Measurements from ENCODE around the gene GPC1. TPM values are rescaled to one million over a fixed set of nuclear protein-coding genes. Genes with fewer than 3 reads are reported as not detected.

GPC1 gene
- total and polyA plus RNA-seq, 2 experiments from 2014 or later = 71.4 to 142 TPM

GRCh38 chr2:240442891-240443715, 7.6 kb downstream of the GPC1 start:
- H3K36me3 ChIP-seq (replicated peaks; ENCODE audit: insufficient read depth, low read depth) = no peaks in the 10 kb centered on the region
- no peaks in the 10 kb centered on the region for H3K27me3 ChIP-seq
- H3K9me2 ChIP-seq (replicated peaks; ENCODE audit: insufficient read depth) = no peaks in the 10 kb centered on the region
- no peak overlapping the region for H3K27ac ChIP-seq
- 91% methylated on average over 25 of the region's 25 CpGs for WGBS (ENCODE audit: low lambda C conversion rate, missing lambda C conversion rate)
- H3K4me1 ChIP-seq (ENCODE audit: insufficient read depth) = peaks cover under 1% of the 10 kb centered on the region
- TF ChIP-seq EZH2 (IDR thresholded peaks at IDR 0.05; ENCODE audit: borderline replicate concordance) = no peak
- TF ChIP-seq, protein P1, sequence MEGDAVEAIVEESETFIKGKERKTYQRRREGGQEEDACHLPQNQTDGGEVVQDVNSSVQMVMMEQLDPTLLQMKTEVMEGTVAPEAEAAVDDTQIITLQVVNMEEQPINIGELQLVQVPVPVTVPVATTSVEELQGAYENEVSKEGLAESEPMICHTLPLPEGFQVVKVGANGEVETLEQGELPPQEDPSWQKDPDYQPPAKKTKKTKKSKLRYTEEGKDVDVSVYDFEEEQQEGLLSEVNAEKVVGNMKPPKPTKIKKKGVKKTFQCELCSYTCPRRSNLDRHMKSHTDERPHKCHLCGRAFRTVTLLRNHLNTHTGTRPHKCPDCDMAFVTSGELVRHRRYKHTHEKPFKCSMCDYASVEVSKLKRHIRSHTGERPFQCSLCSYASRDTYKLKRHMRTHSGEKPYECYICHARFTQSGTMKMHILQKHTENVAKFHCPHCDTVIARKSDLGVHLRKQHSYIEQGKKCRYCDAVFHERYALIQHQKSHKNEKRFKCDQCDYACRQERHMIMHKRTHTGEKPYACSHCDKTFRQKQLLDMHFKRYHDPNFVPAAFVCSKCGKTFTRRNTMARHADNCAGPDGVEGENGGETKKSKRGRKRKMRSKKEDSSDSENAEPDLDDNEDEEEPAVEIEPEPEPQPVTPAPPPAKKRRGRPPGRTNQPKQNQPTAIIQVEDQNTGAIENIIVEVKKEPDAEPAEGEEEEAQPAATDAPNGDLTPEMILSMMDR (IDR thresholded peaks at IDR 0.05; ENCODE audit: poor library complexity) = no peak
- TF ChIP-seq EZH2phosphoT487 (IDR thresholded peaks at IDR 0.05; ENCODE audit: low read depth, severe bottlenecking, unreplicated experiment) = no peak
- no peak overlapping the region for H3K4me2 ChIP-seq
- H3K79me2 ChIP-seq = peaks cover 50% of the 10 kb centered on the region
- no peaks in the 10 kb centered on the region for H3K9me3 ChIP-seq (ENCODE audit: low read depth)
- peaks cover 73% of the 10 kb centered on the region for H4K20me1 ChIP-seq (ENCODE audit: insufficient read depth, poor library complexity, severe bottlenecking)
- H2AFZ ChIP-seq = no peak overlapping the region
- H3K4me3 ChIP-seq = no peak overlapping the region
- no peak for DNase-seq (ENCODE audit: low spot score)

GRCh38 chr2:240443891-240444301, 8.4 kb downstream of the GPC1 start:
- Histone ChIP-seq H3K27me3 (no peaks in the 10 kb centered on the region), H3K4me3 (no peak overlapping the region), H4K20me1 (ENCODE audit: insufficient read depth, poor library complexity, severe bottlenecking) (peaks cover 75% of the 10 kb centered on the region), H3K4me1 (ENCODE audit: insufficient read depth) (no peaks in the 10 kb centered on the region), H3K9me3 (ENCODE audit: low read depth) (no peaks in the 10 kb centered on the region), H2AFZ (no peak overlapping the region), H3K9me2 (replicated peaks; ENCODE audit: insufficient read depth) (no peaks in the 10 kb centered on the region), H3K36me3 (replicated peaks; ENCODE audit: insufficient read depth, low read depth) (no peaks in the 10 kb centered on the region), H3K4me2 (no peak overlapping the region), H3K27ac (no peak overlapping the region), H3K79me2 (peaks cover 45% of the 10 kb centered on the region)
- 93% methylated on average over 17 of the region's 17 CpGs for WGBS (ENCODE audit: low lambda C conversion rate, missing lambda C conversion rate)
- DNase-seq (ENCODE audit: low spot score) = no peak
- TF ChIP-seq EZH2 (IDR thresholded peaks at IDR 0.05; ENCODE audit: borderline replicate concordance) = no peak
- TF ChIP-seq EZH2phosphoT487 (IDR thresholded peaks at IDR 0.05; ENCODE audit: low read depth, severe bottlenecking, unreplicated experiment) = no peak
- TF ChIP-seq, protein P1 (IDR thresholded peaks at IDR 0.05; ENCODE audit: poor library complexity) = no peak

GRCh38 chr2:240444464-240444863, 9.0 kb downstream of the GPC1 start:
- no peak for DNase-seq (ENCODE audit: low spot score)
- peaks cover 76% of the 10 kb centered on the region for H4K20me1 ChIP-seq (ENCODE audit: insufficient read depth, poor library complexity, severe bottlenecking)
- WGBS (ENCODE audit: low lambda C conversion rate, missing lambda C conversion rate) = 88% methylated on average over 16 of the region's 16 CpGs
- peaks cover 42% of the 10 kb centered on the region for H3K79me2 ChIP-seq
- H2AFZ ChIP-seq = no peak overlapping the region
- H3K27ac ChIP-seq = no peak overlapping the region
- TF ChIP-seq EZH2 (IDR thresholded peaks at IDR 0.05; ENCODE audit: borderline replicate concordance) (no peak), EZH2phosphoT487 (IDR thresholded peaks at IDR 0.05; ENCODE audit: low read depth, severe bottlenecking, unreplicated experiment) (no peak)
- TF ChIP-seq, protein P1 (IDR thresholded peaks at IDR 0.05; ENCODE audit: poor library complexity) = no peak
- H3K36me3 ChIP-seq (replicated peaks; ENCODE audit: insufficient read depth, low read depth) = no peaks in the 10 kb centered on the region
- H3K4me2 ChIP-seq = no peak overlapping the region
- H3K9me2 ChIP-seq (replicated peaks; ENCODE audit: insufficient read depth) = no peaks in the 10 kb centered on the region
- no peaks in the 10 kb centered on the region for H3K4me1 ChIP-seq (ENCODE audit: insufficient read depth)
- H3K4me3 ChIP-seq = no peak overlapping the region
- no peaks in the 10 kb centered on the region for H3K9me3 ChIP-seq (ENCODE audit: low read depth)
- no peaks in the 10 kb centered on the region for H3K27me3 ChIP-seq
